Stomach smooth muscle (tissue), 2 donors: ENCODE measurements around the gene CEP170.
"Not testable (repeated sequence)": the region's sequence is repeated elsewhere in the genome, so short reads cannot be mapped to it uniquely, and the experiment has no call there.

Experiments
- H3K27ac ChIP-seq: one replicate; pipeline ENCODE4 v1.7.0; 2013; ENCODE audit warnings: mild to moderate bottlenecking, low read length, inconsistent platforms
- H3K27me3 ChIP-seq, 2 donors: one replicate each; pipeline ENCODE4 v1.7.0; 2013; ENCODE audit warnings: low read length in 2 of 2; ENCODE audit not compliant: insufficient read depth in 2 of 2, control insufficient read depth in 1 of 2
- H3K36me3 ChIP-seq, 2 donors: one replicate each; pipeline ENCODE4 v1.7.0; 2013; ENCODE audit warnings: low read length in 2 of 2; ENCODE audit not compliant: control insufficient read depth in 2 of 2, insufficient read depth in 2 of 2
- H3K4me1 ChIP-seq: one replicate; pipeline ENCODE4 v1.7.0; 2013; ENCODE audit warnings: low read length; ENCODE audit not compliant: control insufficient read depth, insufficient read depth
- H3K4me3 ChIP-seq, 2 donors: one replicate each; pipeline ENCODE4 v1.7.0; 2013; ENCODE audit warnings: low read length in 2 of 2
- H3K9ac ChIP-seq, 2 donors: one replicate each; pipeline ENCODE4 v1.7.0; 2013; ENCODE audit warnings: low read length in 2 of 2, mild to moderate bottlenecking in 1 of 2
- H3K9me3 ChIP-seq, 2 donors: one replicate each; pipeline ENCODE4 v1.7.0; 2013; ENCODE audit warnings: low read length in 2 of 2; ENCODE audit not compliant: control insufficient read depth in 2 of 2
- donor health status: healthy.
- donor health status: Pancreatic carcinoma.

CEP170 gene

GRCh38 chr1:243236604-243237252 is 18.4 kb downstream of the CEP170 start:
- H3K27ac ChIP-seq, result no peak overlapping the region

DNA sequence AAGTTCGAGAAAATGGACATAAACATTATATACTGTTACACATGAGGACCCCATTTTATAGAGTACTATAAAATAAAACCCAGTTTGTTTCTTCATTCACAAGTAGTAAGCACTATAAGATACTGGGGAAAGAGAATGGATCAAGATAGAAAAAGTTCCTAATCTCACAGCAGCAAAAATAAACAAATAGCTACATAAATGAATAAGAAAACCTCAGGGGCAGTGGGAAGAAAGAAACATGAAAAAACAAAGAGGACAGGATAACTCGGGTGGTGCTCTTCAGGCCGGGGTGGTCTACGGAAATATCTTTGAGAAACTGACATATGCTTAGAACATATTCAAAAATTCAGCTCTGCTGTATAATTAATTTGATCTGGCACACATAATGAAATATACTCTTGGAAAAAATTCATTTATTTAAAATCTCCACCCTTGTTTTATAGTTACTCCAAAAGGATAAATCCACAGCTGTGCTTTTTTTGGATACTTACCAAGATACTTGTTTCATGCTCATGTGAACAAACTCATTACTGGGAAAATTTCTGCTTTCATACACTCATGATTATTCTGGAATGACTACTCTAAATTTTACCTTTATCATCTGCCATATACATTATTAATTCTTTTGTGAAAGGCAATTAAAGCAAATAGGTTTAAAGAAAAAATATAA is 20.0 kb downstream of the CEP170 start:
- Histone ChIP-seq H3K36me3 (no peaks in the 10 kb centered on the region), H3K9ac (no peak overlapping the region), H3K9me3 (peaks cover 0 to 4% of the 10 kb centered on the region in 2 donors), H3K27ac (no peak overlapping the region), H3K4me3 (no peak overlapping the region), H3K27me3 (no peaks in the 10 kb centered on the region), H3K4me1 (no peaks in the 10 kb centered on the region)

More at GRCh38 chr1:243236604-243237252, 18.4 kb downstream of the CEP170 start:
- no peaks in the 10 kb centered on the region for H3K4me1 ChIP-seq
- H3K4me3 ChIP-seq, result no peak overlapping the region
- H3K27me3 ChIP-seq, result no peaks in the 10 kb centered on the region
- H3K36me3 ChIP-seq, result no peaks in the 10 kb centered on the region
- no peak overlapping the region for H3K9ac ChIP-seq
- H3K9me3 ChIP-seq, result peaks cover 0 to 3% of the 10 kb centered on the region in 2 donors

- no peak overlapping the region for H3K9ac ChIP-seq
- no peaks in the 10 kb centered on the region for H3K36me3 ChIP-seq
- H3K27me3 ChIP-seq, result no peaks in the 10 kb centered on the region
- H3K4me3 ChIP-seq, result no peak overlapping the region
- peaks cover 0 to 11% of the 10 kb centered on the region in 2 donors for H3K9me3 ChIP-seq
- no peak overlapping the region for H3K27ac ChIP-seq
- H3K4me1 ChIP-seq, result no peaks in the 10 kb centered on the region
Observed at GRCh38 chr1:243233908-243234307, 21.2 kb downstream of the CEP170 start.

- Histone ChIP-seq H3K9ac (no peak overlapping the region), H3K9me3 (peaks cover 0 to 11% of the 10 kb centered on the region in 2 donors), H3K4me3 (no peak overlapping the region), H3K27ac (no peak overlapping the region), H3K27me3 (no peaks in the 10 kb centered on the region), H3K36me3 (no peaks in the 10 kb centered on the region), H3K4me1 (no peaks in the 10 kb centered on the region)
Observed at GRCh38 chr1:243230914-243231313, 24.2 kb downstream of the CEP170 start.

DNA sequence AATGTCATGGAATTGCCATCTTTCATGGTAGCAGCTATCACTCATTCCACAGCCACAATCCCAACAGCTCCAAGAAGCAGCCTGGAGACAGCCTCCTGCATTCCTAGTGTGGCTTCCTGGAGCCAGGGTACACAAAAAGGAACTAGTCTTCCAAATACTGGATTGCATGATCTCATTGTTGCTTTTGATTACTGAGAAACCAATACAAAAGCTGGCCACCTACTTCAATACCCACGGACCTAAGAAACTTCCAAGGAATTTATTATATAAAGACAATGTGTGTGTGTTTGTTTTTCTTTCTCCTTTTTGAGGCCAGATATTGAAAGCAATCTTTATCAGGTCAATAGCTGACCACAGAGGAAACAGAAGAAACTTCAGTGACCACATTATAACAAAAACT is 25.6 kb downstream of the CEP170 start:
- Histone ChIP-seq H3K9ac (no peak overlapping the region), H3K4me1 (no peaks in the 10 kb centered on the region), H3K27ac (no peak overlapping the region), H3K36me3 (no peaks in the 10 kb centered on the region), H3K4me3 (no peak overlapping the region), H3K27me3 (no peaks in the 10 kb centered on the region), H3K9me3 (peaks cover 0 to 11% of the 10 kb centered on the region in 2 donors)

DNA sequence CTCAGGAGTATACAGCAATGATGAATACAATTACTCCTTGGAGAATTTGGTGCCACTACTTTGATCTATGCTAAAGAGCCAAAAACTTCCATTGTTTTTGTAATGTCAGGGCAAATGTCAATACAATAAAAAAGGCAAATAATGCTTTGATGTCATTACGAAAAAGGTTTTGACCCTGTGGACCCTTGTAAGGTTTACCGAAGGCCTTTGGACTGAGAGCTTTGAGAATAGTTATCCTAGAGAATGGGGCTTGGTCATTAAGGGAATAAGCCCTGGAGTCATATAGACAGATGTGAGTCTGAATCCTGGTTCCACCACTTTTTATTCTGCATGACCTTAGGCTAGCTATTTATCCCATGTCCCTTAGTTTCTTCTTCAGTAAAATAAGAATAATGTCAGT is 27.5 kb downstream of the CEP170 start:
- no peaks in the 10 kb centered on the region for H3K27me3 ChIP-seq
- no peak overlapping the region for H3K9ac ChIP-seq
- H3K4me3 ChIP-seq, result no peak overlapping the region
- no peaks in the 10 kb centered on the region for H3K36me3 ChIP-seq
- H3K9me3 ChIP-seq, result peaks cover 0 to 11% of the 10 kb centered on the region in 2 donors
- no peak overlapping the region for H3K27ac ChIP-seq
- H3K4me1 ChIP-seq, result no peaks in the 10 kb centered on the region

DNA sequence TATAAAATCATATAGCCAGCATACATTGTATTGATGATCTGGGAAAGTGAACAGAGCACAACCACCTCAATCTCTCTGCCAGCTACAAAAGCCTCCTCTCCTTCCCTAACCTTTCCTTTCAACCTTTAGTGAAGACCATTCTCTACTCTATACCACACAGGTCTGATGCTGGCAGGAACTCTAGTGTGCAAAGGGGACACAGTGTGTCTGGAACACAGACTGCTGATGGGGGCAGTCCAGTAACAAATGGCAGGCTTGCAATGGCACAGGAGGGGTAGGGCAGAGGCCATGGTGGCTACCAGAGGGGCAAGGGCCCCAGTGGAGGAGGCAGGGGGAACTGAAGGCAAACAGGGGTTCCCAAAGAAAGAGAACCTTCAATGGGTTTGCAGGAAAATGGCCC is 37.0 kb downstream of the CEP170 start:
- Histone ChIP-seq H3K4me3 (no peak overlapping the region), H3K27me3 (no peaks in the 10 kb centered on the region), H3K4me1 (no peaks in the 10 kb centered on the region), H3K27ac (no peak overlapping the region), H3K9ac (no peak overlapping the region), H3K36me3 (peaks cover 0 to 3% of the 10 kb centered on the region in 2 donors), H3K9me3 (no peaks in the 10 kb centered on the region)

- Histone ChIP-seq H3K27me3 (no peaks in the 10 kb centered on the region), H3K27ac (no peak overlapping the region), H3K4me3 (no peak overlapping the region), H3K36me3 (peaks cover 0 to 3% of the 10 kb centered on the region in 2 donors), H3K9ac (no peak overlapping the region), H3K4me1 (peaks cover 4% of the 10 kb centered on the region), H3K9me3 (no peaks in the 10 kb centered on the region)
Observed at GRCh38 chr1:243217349-243217748, 37.7 kb downstream of the CEP170 start.

DNA sequence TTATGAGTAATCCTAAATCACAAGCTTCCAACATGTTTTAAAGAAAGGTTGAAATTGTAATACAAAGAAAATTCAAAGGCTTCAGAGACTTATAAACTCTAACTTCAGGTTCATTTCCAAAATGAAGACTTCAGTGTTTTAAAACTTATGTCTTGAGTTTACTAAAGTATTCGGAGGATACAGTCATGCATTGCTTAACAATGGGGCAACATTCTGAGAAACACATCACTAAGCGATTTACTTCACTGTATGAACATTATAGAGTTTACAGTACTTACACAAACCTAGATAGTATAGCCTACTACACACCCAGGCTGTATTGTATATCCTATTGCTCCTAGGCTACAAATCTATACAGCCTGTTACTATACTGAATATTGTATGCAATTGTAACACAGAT is 38.3 kb downstream of the CEP170 start:
- Histone ChIP-seq H3K4me3 (no peak overlapping the region), H3K9me3 (no peaks in the 10 kb centered on the region), H3K9ac (no peak overlapping the region), H3K36me3 (peaks cover 0 to 3% of the 10 kb centered on the region in 2 donors), H3K27me3 (no peaks in the 10 kb centered on the region), H3K27ac (no peak overlapping the region), H3K4me1 (peaks cover 4% of the 10 kb centered on the region)

DNA sequence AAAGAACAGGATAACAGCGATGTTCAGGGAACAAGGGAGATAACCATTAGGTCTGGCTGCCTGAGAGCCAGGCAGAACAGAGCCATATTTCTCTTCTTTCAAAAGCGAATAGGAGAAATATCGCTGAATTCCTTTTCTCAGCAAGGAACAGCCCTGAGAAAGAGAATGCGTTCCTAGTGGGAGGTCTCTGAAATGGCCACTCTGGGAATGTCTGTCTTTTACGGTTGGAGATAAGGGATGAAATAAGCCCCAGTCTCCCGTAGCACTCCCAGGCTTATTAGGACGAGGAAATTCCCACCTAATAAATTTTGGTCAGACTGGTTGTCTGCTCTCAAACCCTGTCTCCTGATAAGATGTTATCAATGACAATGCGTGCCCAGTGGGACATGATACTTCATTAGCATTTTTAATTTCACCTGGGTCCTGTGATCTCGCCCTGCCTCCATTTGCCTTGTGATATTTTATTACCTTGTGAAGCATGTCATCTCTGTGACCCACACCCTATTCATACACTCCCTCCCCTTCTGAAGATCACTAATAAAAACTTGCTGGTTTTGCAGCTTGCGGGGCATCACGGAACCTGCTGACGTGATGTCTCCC is 39.7 kb downstream of the CEP170 start:
- H3K27me3 ChIP-seq, H3K4me1 ChIP-seq, H3K9me3 ChIP-seq, H3K27ac ChIP-seq, H3K36me3 ChIP-seq, H3K9ac ChIP-seq, H3K4me3 ChIP-seq: not testable (repeated sequence)
